GM21723 (cell line): ENCODE measurements around the gene HSPA12A.

ENCODE experiments used
- ATAC-seq: cut with Tn5 transposase; IDR thresholded peaks from one replicate; pipeline ENCODE4 v1.9.1; 2021; ENCODE audit warnings: mild to moderate bottlenecking, moderate library complexity; ENCODE audit not compliant: unreplicated experiment

Gene HSPA12A

GRCh38 chr10:116742367-116743265 is at the start of gene HSPA12A:
HSPA12A (minus strand) TSS chr10:116742566; CDS start chr10:116742469, 97 bp downstream.
- peak; percentile 94 for ATAC-seq

- no peak for ATAC-seq
Measured at GRCh38 chr10:116791241-116791640, 48.9 kb upstream of the HSPA12A start.

GRCh38 chr10:116787893-116788665 is 45.7 kb upstream of the HSPA12A start:
- peak; percentile 89 for ATAC-seq

GRCh38 chr10:116787053-116787659 is 44.8 kb upstream of the HSPA12A start:
- no peak for ATAC-seq

GRCh38 chr10:116785867-116786266 is 43.5 kb upstream of the HSPA12A start:
- no peak for ATAC-seq

GRCh38 chr10:116785282-116785681 is 42.9 kb upstream of the HSPA12A start:
- no peak for ATAC-seq

- ATAC-seq: no peak
Measured at GRCh38 chr10:116784651-116785050, 42.3 kb upstream of the HSPA12A start.

GRCh38 chr10:116784035-116784434 is 41.7 kb upstream of the HSPA12A start:
- ATAC-seq: no peak

- ATAC-seq: no peak
Measured at GRCh38 chr10:116783011-116783655, 40.8 kb upstream of the HSPA12A start.

GRCh38 chr10:116781370-116781884 is 39.1 kb upstream of the HSPA12A start:
- no peak for ATAC-seq

- ATAC-seq: no peak
Measured at GRCh38 chr10:116780691-116781205, 38.4 kb upstream of the HSPA12A start.

GRCh38 chr10:116779076-116779687 is 36.8 kb upstream of the HSPA12A start:
- no peak for ATAC-seq

GRCh38 chr10:116777006-116777405 is 34.6 kb upstream of the HSPA12A start:
- ATAC-seq: no peak

GRCh38 chr10:116775488-116776400 is 33.4 kb upstream of the HSPA12A start:
- no peak for ATAC-seq

GRCh38 chr10:116774728-116775151 is 32.4 kb upstream of the HSPA12A start:
- ATAC-seq: no peak

GRCh38 chr10:116772909-116773705 is 30.7 kb upstream of the HSPA12A start:
- no peak for ATAC-seq

GRCh38 chr10:116771959-116772585 is 29.7 kb upstream of the HSPA12A start:
- no peak for ATAC-seq
